K562 (cell line): ENCODE data around the gene P2RY11. TPM values are rescaled to one million over a fixed set of nuclear protein-coding genes. Genes with fewer than 3 reads are reported as not detected.

Experiments
- CHD4 ChIP-seq: fragments of 200-600 bp; sonication (generic); IDR thresholded peaks from 3 replicates; pipeline ENCODE4 v1.6.1; 2012; ENCODE audit warnings: low read depth, mild to moderate bottlenecking, mixed read lengths, low read length, inconsistent platforms; ENCODE audit not compliant: insufficient read depth, insufficient replicate concordance, poor library complexity, severe bottlenecking
- CTCF ChIP-seq, 3 experiments: IDR thresholded peaks in 2 of 3; conservative IDR thresholded peaks in 1 of 3; 2 replicates each; pipeline ENCODE4 v1.5.1; 2011 to 2012; ENCODE audit warnings: low read length in 3 of 3, mild to moderate bottlenecking in 3 of 3, control low read depth in 2 of 3, improper control_type of control experiment in 1 of 3, inconsistent platforms in 1 of 3, low read depth in 1 of 3, mixed read lengths in 1 of 3, moderate library complexity in 1 of 3; ENCODE audit not compliant: insufficient read depth in 2 of 3
- E2F6 ChIP-seq, 2 experiments: IDR thresholded peaks; 2 replicates each; pipeline ENCODE4 v1.6.1; 2011; ENCODE audit warnings: borderline replicate concordance in 1 of 2, control low read depth in 1 of 2, low read depth in 1 of 2, low read length in 1 of 2, mild to moderate bottlenecking in 1 of 2, mixed read lengths in 1 of 2, moderate library complexity in 1 of 2; ENCODE audit not compliant: insufficient read depth in 1 of 2, insufficient read length in 1 of 2, poor library complexity in 1 of 2, severe bottlenecking in 1 of 2; ENCODE audit errors: extremely low read depth in 1 of 2
- FOXK1 ChIP-seq: sonication (generic); formaldehyde crosslinking; IDR thresholded peaks from 2 replicates; pipeline ENCODE4 v1.8.0; 2022; ENCODE audit warnings: missing genetic modification reagents, mild to moderate bottlenecking, borderline replicate concordance
- HDAC3 ChIP-seq: fragments of 450-650 bp; IDR thresholded peaks from 2 replicates; pipeline ENCODE4 v1.6.1; 2018; ENCODE audit warnings: borderline replicate concordance, mild to moderate bottlenecking, moderate library complexity; ENCODE audit not compliant: partially characterized antibody
- HNRNPH1 ChIP-seq: fragments of 200-400 bp; formaldehyde crosslinking; optimal IDR thresholded peaks from 2 replicates; pipeline ENCODE3; 2017; ENCODE audit warnings: low read depth, mild to moderate bottlenecking, low read length, moderate library complexity
- RFX5 ChIP-seq: IDR thresholded peaks from 2 replicates; pipeline ENCODE4 v1.6.1; 2011; ENCODE audit warnings: low read depth, mild to moderate bottlenecking, improper control_type of control experiment, low read length
- RNF219 ChIP-seq: fragments of 250-450 bp; sonication (Bioruptor Pico); IDR thresholded peaks from 2 replicates; pipeline ENCODE4 v1.5.0; 2022; ENCODE audit warnings: mild to moderate bottlenecking
- SMARCB1 ChIP-seq: IDR thresholded peaks from 2 replicates; pipeline ENCODE4 v1.6.1; 2011; ENCODE audit warnings: improper control_type of control experiment, low read depth; ENCODE audit not compliant: insufficient read length
- STAT5A ChIP-seq: IDR thresholded peaks from 2 replicates; pipeline ENCODE4 v1.6.1; 2012; ENCODE audit warnings: low read length, inconsistent platforms, borderline replicate concordance
- ZNF318 ChIP-seq, 2 experiments: fragments of 450-650 bp; IDR thresholded peaks; 2 replicates each; pipeline ENCODE4 v1.6.1; 2016; ENCODE audit warnings: mild to moderate bottlenecking in 2 of 2, borderline replicate concordance in 1 of 2, low read depth in 1 of 2, moderate library complexity in 1 of 2
- polyA plus RNA-seq, 8 experiments: library from polyadenylated mRNA; depleted of rRNA in 4 of 8; stranded (reverse) in 5 of 8; unstranded in 3 of 8; fragments of >200 nt; fragmentation: Nextera tagmentation in 2 of 8; fragmentation: Illumina TruSeq in 1 of 8; extraction: Ambion mirVana in 2 of 8; extraction: Trizol in 1 of 8; gene quantifications; 2 replicates each; pipeline versions ENCODE4 v1.2.1 to v1.2.3, GENCODE V29; 2011 to 2014; ENCODE audit warnings: inconsistent platforms in 1 of 8, missing spikeins in 1 of 8
- total RNA-seq, 7 experiments: library from RNA; depleted of rRNA in 6 of 7; stranded (reverse); fragments of >200 nt in 6 of 7; fragmentation: Illumina TruSeq in 2 of 7; extraction: Trizol in 2 of 7; gene quantifications; 2 replicates each; pipeline versions ENCODE4 v1.2.1 to v1.2.3, GENCODE V29; 2011 to 2021; ENCODE audit warnings: low replicate concordance in 1 of 7

Gene P2RY11
- total and polyA plus RNA-seq, 9 of the 15 experiments (the other 6 are each of a cell fraction or from before 2014, with no cell fraction given) = 0.03 to 10.1 (median 1.5) TPM

- TF ChIP-seq CTCF (IDR thresholded peaks at IDR 0.05 in 2 of 3, conservative IDR thresholded peaks at IDR 0.05 in 1 of 3; ENCODE audit: insufficient read depth in 2 of 3, low read depth in 1 of 3, low read length in 3 of 3) (no peak), SMARCB1 (no peak), RNF219 (CRISPR knock-in tag) (no peak), FOXK1 (CRISPR knock-in tag) (peak; percentile 63; the same call in 1 of the 2 replicates), RFX5 (no peak), E2F6 (IDR thresholded peaks at IDR 0.05; ENCODE audit: borderline replicate concordance in 1 of 2, extremely low read depth in 1 of 2, insufficient read depth in 1 of 2, insufficient read length in 1 of 2, low read depth in 1 of 2, low read length in 1 of 2, poor library complexity in 1 of 2, severe bottlenecking in 1 of 2) (peak; percentile 68 to 90), CHD4 (no peak), ZNF318 (IDR thresholded peaks at IDR 0.05; ENCODE audit: borderline replicate concordance in 1 of 2, low read depth in 1 of 2) (no peak), HNRNPH1 (no peak), STAT5A (no peak), HDAC3 (no peak)
Observed at GRCh38 chr19:10106100-10106936, 5.2 kb upstream of the P2RY11 start, which contains the start of gene PPAN (continued).
